GM18907 (cell line): Measurements from ENCODE around the gene TMBIM1.
"Not testable (repeated sequence)": the region's sequence is repeated elsewhere in the genome, so short reads cannot be mapped to it uniquely, and the experiment has no call there.

Experiments
- ATAC-seq: cut with Tn5 transposase; IDR thresholded peaks from one replicate; pipeline ENCODE4 v1.9.1; 2021; ENCODE audit warnings: mild to moderate bottlenecking, moderate library complexity; ENCODE audit not compliant: unreplicated experiment

Gene TMBIM1

GRCh38 chr2:218273214-218273907, 18.9 kb downstream of the TMBIM1 start:
- not testable (repeated sequence) for ATAC-seq

DNA sequence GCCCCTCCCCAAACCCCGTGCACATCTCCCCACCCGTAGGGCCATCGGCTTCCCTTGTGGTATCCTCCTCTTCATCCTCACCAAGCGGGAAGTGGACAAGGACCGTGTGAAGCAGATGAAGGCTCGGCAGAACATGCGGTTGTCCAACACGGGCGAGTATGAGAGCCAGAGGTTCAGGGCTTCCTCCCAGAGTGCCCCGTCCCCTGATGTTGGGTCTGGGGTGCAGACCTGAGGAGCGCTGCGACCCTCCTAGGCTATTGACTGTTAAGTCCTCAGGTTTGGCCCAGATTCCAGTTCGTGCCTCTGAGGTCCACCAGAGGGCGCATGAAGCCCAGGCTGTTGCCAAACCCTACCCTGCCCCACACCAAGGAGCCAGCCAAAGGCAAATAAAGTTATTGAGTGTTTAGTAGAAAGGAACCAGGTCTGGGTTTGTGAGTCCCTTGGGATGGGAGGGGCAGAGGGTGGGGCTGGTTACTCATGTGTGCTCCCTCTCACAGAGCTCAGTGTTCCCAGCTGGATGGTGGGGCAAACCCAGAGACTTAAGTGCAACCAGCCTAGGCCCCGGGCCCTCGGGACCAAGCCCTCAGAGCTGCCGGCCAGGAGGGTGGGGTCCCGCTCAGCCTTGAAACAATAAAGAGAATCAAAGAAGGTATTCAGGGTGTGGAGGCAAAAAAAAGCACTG, 19.6 kb downstream of the TMBIM1 start:
- peak; percentile 31 for ATAC-seq

DNA sequence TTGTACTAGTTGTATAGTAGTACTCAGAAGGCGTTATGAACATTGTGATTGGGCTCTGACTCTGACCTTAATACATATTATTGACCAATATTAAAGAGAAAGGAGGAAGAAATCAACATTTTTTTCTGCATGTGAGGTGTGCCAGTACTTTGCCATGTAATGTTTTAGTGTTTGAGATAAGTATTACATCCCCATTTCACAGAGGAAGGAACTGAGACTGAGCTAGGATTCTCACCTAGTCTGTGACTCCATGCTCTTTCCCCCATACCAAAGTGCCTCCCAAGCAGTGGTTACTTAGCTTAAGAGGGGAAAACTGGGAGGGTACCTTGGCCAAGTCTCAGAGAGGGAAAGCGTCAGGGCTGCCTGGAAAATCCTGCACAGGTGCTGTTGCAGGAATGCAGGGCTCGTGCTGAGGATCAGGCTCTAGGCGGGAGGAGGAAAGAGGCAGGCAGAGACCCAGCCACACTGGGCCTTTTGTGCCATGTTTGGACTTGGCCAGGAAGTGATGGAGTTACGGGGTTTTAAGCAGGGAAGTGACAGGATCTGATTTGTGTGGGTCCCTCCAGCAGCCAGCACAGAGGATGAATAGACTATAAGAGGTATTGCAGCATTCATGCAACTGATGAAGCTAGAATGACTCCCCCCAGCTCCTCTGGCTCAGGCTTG, 20.3 kb downstream of the TMBIM1 start:
- no peak for ATAC-seq

DNA sequence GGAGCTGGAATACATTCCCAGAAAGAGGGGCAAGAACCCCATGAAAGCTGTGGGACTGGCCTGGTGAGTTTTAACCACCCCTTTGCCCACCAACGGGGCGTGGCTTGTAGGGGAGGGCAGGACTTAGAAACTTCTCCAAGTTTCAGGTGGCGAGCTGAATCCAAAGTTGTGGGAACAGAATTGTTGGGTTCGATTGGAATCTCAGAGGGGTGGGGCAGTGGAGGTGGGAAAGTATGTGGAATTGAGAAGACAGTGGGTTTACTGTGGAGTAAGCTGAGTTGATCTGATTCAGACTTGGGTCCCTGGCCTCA, 20.9 kb downstream of the TMBIM1 start:
- ATAC-seq = no peak

GRCh38 chr2:218270721-218271486, 21.4 kb downstream of the TMBIM1 start:
- no peak for ATAC-seq

GRCh38 chr2:218269900-218270720, 22.2 kb downstream of the TMBIM1 start, which contains the start of the genes AAMP and PNKD:
Gene AAMP (minus strand): TSS chr2:218270137. CDS start chr2:218270086, 51 bp downstream.
Gene PNKD (plus strand): TSS chr2:218270519. CDS start chr2:218270536, 17 bp downstream.
- ATAC-seq = peak; percentile 91

DNA sequence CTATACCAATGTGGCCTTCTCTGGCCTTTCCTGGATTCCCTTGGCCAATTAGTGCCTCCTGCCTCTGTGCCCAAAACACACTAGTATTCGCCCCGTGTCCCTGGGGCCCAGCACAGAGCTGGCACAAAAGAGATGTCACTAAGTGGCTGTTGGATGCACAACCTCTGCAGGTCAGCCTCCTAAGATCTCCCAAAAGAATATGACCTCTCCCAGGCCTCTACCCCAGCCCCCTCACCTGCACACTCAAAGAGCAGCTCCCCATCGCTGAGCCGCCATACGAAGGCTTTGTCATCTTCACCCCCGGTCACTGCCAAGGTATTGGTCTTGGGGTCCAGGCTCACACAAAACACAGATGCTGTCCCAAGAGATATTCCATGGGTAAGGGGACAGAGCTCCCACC, 25.0 kb downstream of the TMBIM1 start:
- no peak for ATAC-seq

DNA sequence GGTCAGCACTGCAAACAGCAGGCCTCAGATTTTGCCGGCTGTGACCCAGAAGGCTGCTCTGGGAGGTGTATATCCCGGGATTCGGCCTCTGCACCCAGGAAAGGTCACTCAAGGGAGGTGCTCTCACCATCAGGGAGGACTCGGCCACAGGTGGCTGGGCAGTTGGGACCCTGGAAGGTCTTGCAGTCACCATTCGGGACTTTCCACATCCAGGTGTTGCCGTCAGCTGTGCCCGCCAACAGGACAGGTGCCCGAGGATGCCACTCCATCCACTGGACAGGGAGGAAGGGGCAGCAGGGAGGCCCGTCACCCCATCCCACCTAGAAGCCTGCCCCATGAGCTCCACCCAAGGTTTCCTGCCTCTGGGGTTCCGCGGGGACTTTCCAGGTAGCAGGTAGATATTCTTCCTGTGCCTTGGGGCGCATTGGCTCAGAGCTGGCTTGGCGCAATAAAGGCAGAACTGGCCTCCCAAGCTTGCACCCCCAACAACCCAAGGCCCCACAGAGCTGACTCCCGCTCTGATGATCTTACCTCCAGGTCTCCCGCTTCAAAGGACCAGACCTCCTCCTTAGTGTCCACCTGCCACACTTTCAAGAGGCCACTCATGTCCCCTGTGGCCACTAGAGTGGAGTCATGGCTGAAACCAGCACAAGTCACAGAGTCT, 25.9 kb downstream of the TMBIM1 start:
- no peak for ATAC-seq

DNA sequence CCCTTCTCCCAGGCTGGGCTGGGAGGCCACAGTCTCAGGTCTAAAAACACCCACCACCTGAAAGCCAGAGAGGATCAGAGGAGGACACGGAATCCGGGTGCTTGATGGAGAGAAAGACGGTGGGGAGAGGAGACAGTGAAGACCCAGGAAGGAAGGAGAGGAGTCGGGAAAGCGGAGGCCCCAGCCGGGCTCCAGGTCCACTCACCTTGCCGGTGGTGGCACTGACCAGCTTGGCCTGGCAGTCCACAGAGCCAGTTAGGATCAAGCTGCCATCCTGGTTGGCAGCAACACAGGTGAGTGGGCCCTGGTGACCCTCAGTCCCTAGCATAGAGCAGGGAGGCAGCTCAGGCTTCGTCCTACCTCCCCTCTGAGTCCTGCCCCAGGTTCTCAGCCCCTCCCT, 26.7 kb downstream of the TMBIM1 start:
- ATAC-seq = no peak

DNA sequence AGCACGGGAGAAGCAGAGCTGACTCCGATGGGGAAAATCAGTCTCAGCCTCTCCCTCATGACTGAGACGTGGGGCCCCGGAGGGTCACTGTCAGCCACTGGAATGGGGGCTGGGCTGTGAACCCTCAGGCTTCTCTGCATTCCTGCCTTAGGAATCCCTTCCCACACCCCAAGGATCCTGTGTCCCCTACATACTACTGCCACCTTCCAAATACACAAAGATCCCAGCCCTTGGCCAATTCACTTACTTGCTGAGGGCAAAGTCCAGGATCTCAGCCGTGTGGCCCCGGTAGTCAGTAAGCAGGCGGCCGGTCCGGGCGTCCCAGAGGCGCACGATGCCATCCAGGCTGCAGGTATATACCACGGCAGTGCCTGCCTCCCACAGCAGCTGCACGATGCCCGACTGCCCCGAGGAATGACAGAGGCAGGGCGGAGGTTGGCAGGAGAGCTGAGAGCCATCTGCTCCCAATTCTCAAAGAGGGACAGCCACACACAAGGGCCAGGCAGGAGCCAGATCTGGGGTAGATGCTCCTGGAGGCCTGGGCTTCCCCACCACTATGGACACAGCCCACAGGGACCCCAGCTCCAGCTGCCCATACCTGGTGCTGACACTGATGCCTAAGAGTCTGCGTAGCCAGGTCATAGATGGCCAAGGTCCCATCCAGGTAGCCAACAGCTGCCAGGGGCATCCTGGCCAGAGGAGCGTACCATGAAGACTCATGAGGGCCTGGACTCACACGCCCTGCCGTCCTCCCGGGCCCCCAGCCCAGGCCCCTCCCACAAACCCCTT, 27.3 kb downstream of the TMBIM1 start:
- ATAC-seq = no peak

GRCh38 chr2:218263817-218264641, 28.3 kb downstream of the TMBIM1 start:
- no peak for ATAC-seq

- ATAC-seq = no peak
Measured at GRCh38 chr2:218262631-218263586, 29.4 kb downstream of the TMBIM1 start.

DNA sequence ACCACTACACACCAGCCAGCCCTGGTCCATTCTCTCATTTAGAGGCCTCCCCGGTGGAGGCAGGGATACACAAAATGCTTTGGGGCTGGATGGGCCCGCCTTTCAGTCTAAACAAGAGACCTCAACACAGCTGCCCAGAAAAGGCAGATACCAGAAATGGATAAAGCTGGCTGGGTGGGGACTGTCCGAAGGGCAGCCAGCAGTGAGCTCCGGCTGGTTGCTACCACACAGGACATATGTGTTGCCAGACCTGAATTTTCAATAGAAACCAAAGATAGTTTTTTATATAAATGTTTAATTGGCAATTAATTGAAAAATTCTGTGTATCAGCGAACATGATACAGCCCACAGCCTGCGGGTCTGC, 30.1 kb downstream of the TMBIM1 start:
- ATAC-seq = no peak

DNA sequence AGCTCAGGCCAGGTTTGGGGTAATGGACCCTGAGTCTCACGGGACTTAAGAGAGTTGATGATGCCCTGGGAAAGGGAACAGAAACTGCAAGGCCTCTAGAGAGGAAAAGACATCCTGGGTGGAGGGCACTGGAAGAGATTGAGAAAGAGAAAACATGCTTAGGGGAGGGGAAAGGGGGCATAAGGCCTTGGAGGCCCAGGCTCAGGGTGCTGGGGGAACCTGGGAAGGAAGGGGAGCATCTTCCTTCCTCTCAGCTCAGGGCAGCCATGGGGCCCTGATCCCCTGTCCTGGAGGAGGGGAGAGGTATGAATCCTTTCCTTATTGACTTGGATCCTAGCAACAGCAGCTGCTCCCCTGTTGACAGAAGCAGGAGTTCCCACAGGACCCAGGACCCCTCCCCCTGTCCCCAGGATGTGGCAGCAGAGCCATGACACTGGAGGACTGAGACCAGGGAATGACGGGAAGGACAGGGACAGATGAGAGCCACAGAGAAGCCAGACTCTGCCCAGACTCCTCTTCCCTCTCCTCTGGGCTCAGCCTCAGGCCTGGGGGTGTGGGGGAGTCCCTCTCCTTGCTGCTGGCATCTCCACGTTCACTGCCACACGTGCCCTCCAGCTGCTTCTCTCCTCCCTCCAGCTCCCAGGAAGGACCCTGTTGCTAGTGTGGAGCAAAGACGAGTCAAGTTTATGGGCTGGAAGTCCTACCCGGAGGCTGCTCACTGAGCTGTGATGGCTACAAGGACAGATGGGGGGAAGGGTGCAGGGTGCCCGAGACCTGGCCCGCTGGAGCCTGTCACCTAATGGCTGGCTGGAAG, 30.7 kb downstream of the TMBIM1 start:
- ATAC-seq = no peak

- ATAC-seq = no peak
Measured at GRCh38 chr2:218260742-218261422, 31.4 kb downstream of the TMBIM1 start, which contains the start of gene GPBAR1. Gene GPBAR1 (plus strand): TSS chr2:218261015. CDS start chr2:218262725, 1,710 bp downstream.

DNA sequence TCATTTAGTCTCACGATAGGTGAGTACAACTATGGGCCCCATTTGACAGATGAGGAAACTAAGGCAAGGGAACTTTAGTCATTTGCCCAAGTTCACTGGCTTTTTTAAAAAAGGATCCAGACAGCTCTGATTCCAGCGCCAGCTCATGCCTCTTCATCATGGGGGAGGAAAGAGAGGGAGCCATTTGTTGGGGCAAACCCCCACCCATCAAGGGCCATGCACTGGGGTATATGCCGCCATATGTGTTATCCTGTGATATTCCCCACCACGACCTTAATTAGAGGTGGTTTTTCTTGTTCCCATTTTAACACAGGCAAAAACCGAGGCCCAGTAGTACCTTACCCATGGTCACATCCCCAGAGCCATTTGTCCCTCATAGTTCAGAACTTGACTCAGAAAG, 32.1 kb downstream of the TMBIM1 start:
- ATAC-seq = no peak
